Uterus (tissue), 2 donors: ENCODE data around the gene CGNL1.

Experiments
- CTCF ChIP-seq, 4 experiments: fragments of 200-600 bp in 2 of 4; fragments of 450-650 bp in 2 of 4; sonication (generic) in 2 of 4; IDR thresholded peaks; one replicate each; pipeline ENCODE4 v1.5.1; 2016 to 2019; ENCODE audit warnings: antibody characterized with exemption in 4 of 4, mild to moderate bottlenecking in 2 of 4, moderate library complexity in 1 of 4
- POLR2A ChIP-seq, 2 donors: fragments of 450-650 bp; IDR thresholded peaks; one replicate each; pipeline ENCODE4 v1.6.1; 2016; ENCODE audit warnings: antibody characterized with exemption in 2 of 2, mild to moderate bottlenecking in 1 of 2, moderate library complexity in 1 of 2

GRCh38 chr15:57496946-57497869 is 120.9 kb downstream of the CGNL1 start:
- TF ChIP-seq CTCF (IDR thresholded peaks at IDR 0.05) (no peak), POLR2A (IDR thresholded peaks at IDR 0.05) (no peak)
